ENCODE data around the gene DIDO1. TPM values are rescaled to one million over a fixed set of nuclear protein-coding genes. Genes with fewer than 3 reads are reported as not detected.

DIDO1 gene
- total RNA-seq, 1 donor, result 46.3 TPM

GRCh38 chr20:62898970-62899632, 27.2 kb downstream of the DIDO1 start:
- peaks cover 56% of the 10 kb centered on the region for H3K36me3 ChIP-seq (ENCODE audit: insufficient read depth, low read length)
- peaks cover 8% of the 10 kb centered on the region for H3K79me2 ChIP-seq (ENCODE audit: insufficient read depth, low read length)
- peak; percentile 25 for DNase-seq (ENCODE audit: insufficient read length, low spot score, missing footprints)
- no peaks in the 10 kb centered on the region for H3K9me3 ChIP-seq (ENCODE audit: low read depth, low read length)
- no peak overlapping the region for H3K4me3 ChIP-seq (ENCODE audit: insufficient read depth, low read length)
- no peak for TF ChIP-seq CTCF (IDR thresholded peaks at IDR 0.05; ENCODE audit: extremely low read depth, low read depth, low read length)
- H3K4me1 ChIP-seq (ENCODE audit: insufficient read depth, low read length), result peaks cover 22% of the 10 kb centered on the region
- no peaks in the 10 kb centered on the region for H3K27me3 ChIP-seq (ENCODE audit: insufficient read depth, low read length)
- no peak overlapping the region for H3K4me2 ChIP-seq (ENCODE audit: insufficient read depth, low read length)
- no peak overlapping the region for H2AFZ ChIP-seq (ENCODE audit: low read length)
- peaks cover 24% of the 10 kb centered on the region for H4K20me1 ChIP-seq (ENCODE audit: insufficient read depth, low read length)
- H3K27ac ChIP-seq (ENCODE audit: low read depth, low read length), result no peak overlapping the region

GRCh38 chr20:62898093-62898964, 28.0 kb downstream of the DIDO1 start:
- peaks cover 23% of the 10 kb centered on the region for H4K20me1 ChIP-seq (ENCODE audit: insufficient read depth, low read length)
- H3K27ac ChIP-seq (ENCODE audit: low read depth, low read length), result no peak overlapping the region
- H3K27me3 ChIP-seq (ENCODE audit: insufficient read depth, low read length), result no peaks in the 10 kb centered on the region
- H3K4me2 ChIP-seq (ENCODE audit: insufficient read depth, low read length), result no peak overlapping the region
- peaks cover 17% of the 10 kb centered on the region for H3K4me1 ChIP-seq (ENCODE audit: insufficient read depth, low read length)
- no peak overlapping the region for H3K4me3 ChIP-seq (ENCODE audit: insufficient read depth, low read length)
- peaks cover 3% of the 10 kb centered on the region for H3K79me2 ChIP-seq (ENCODE audit: insufficient read depth, low read length)
- TF ChIP-seq CTCF (IDR thresholded peaks at IDR 0.05; ENCODE audit: extremely low read depth, low read depth, low read length), result no peak
- no peak overlapping the region for H2AFZ ChIP-seq (ENCODE audit: low read length)
- peak; percentile 83 for DNase-seq (ENCODE audit: insufficient read length, low spot score, missing footprints)
- peaks cover 56% of the 10 kb centered on the region for H3K36me3 ChIP-seq (ENCODE audit: insufficient read depth, low read length)
- no peaks in the 10 kb centered on the region for H3K9me3 ChIP-seq (ENCODE audit: low read depth, low read length)

- peaks cover 16% of the 10 kb centered on the region for H3K4me1 ChIP-seq (ENCODE audit: insufficient read depth, low read length)
- H3K79me2 ChIP-seq (ENCODE audit: insufficient read depth, low read length), result no peaks in the 10 kb centered on the region
- no peak overlapping the region for H3K4me2 ChIP-seq (ENCODE audit: insufficient read depth, low read length)
- peaks cover 56% of the 10 kb centered on the region for H3K36me3 ChIP-seq (ENCODE audit: insufficient read depth, low read length)
- H3K4me3 ChIP-seq (ENCODE audit: insufficient read depth, low read length), result no peak overlapping the region
- no peak overlapping the region for H3K27ac ChIP-seq (ENCODE audit: low read depth, low read length)
- no peak overlapping the region for H2AFZ ChIP-seq (ENCODE audit: low read length)
- peak; percentile 49 for DNase-seq (ENCODE audit: insufficient read length, low spot score, missing footprints)
- H4K20me1 ChIP-seq (ENCODE audit: insufficient read depth, low read length), result peaks cover 17% of the 10 kb centered on the region
- no peak for TF ChIP-seq CTCF (IDR thresholded peaks at IDR 0.05; ENCODE audit: extremely low read depth, low read depth, low read length)
- H3K27me3 ChIP-seq (ENCODE audit: insufficient read depth, low read length), result no peaks in the 10 kb centered on the region
- no peaks in the 10 kb centered on the region for H3K9me3 ChIP-seq (ENCODE audit: low read depth, low read length)
Observed at GRCh38 chr20:62897666-62898065, 28.6 kb downstream of the DIDO1 start.

- H3K27me3 ChIP-seq (ENCODE audit: insufficient read depth, low read length), result no peaks in the 10 kb centered on the region
- peak; percentile 31 for DNase-seq (ENCODE audit: insufficient read length, low spot score, missing footprints)
- peaks cover 3% of the 10 kb centered on the region for H3K79me2 ChIP-seq (ENCODE audit: insufficient read depth, low read length)
- TF ChIP-seq CTCF (IDR thresholded peaks at IDR 0.05; ENCODE audit: extremely low read depth, low read depth, low read length), result no peak
- H4K20me1 ChIP-seq (ENCODE audit: insufficient read depth, low read length), result peaks cover 14% of the 10 kb centered on the region
- peaks cover 56% of the 10 kb centered on the region for H3K36me3 ChIP-seq (ENCODE audit: insufficient read depth, low read length)
- H3K9me3 ChIP-seq (ENCODE audit: low read depth, low read length), result no peaks in the 10 kb centered on the region
- no peak overlapping the region for H3K4me3 ChIP-seq (ENCODE audit: insufficient read depth, low read length)
- H3K4me1 ChIP-seq (ENCODE audit: insufficient read depth, low read length), result peaks cover 16% of the 10 kb centered on the region
- no peak overlapping the region for H3K27ac ChIP-seq (ENCODE audit: low read depth, low read length)
- H2AFZ ChIP-seq (ENCODE audit: low read length), result no peak overlapping the region
- H3K4me2 ChIP-seq (ENCODE audit: insufficient read depth, low read length), result no peak overlapping the region
Observed at GRCh38 chr20:62896526-62896925, 29.8 kb downstream of the DIDO1 start.
